ENCODE measurements around the gene AMOT. TPM values are rescaled to one million over a fixed set of nuclear protein-coding genes. Genes with fewer than 3 reads are reported as not detected.

AMOT gene
- total RNA-seq (2021; ENCODE audit: unreplicated experiment) (4.0 TPM), Bru-seq, nascent RNA (percentile 36 among the genes with signal in this experiment), BruChase-seq, experiment 1, labeled RNA remaining after a 2-hour chase (percentile 36 among the genes with signal in this experiment), BruChase-seq, experiment 2, labeled RNA remaining after a 6-hour chase (percentile 46 among the genes with signal in this experiment)
- 3.9 TPM for polyA plus RNA-seq (2012; ENCODE audit: insufficient read length)
- long read RNA-seq: 0 reads

GRCh38 chrX:112840382-112841113, at the start of gene AMOT:
Gene AMOT, minus strand, starts transcription at chrX:112840831. Its CDS starts 17,705 bp downstream, at chrX:112823126.
- peak within 1 kb of the TSS; percentile 65 to 91 for H3K4me3 ChIP-seq (ENCODE audit: low read depth in 2 of 2, low read length in 2 of 2)
- H3K4me1 ChIP-seq (ENCODE audit: control insufficient read depth, insufficient read depth, low read length): 0 out of 2 replicates have a peak, but pooled peaks cover 2% of the 10 kb centered on the region
- in situ Hi-C loops (cut with HindIII; ENCODE audit: low pct_unique_long_range_greater_than_20kb, low sequenced_read_pairs) (no loop called here), intact Hi-C loops (cut with micrococcal nuclease; ENCODE audit: unreplicated experiment) (no loop called here)
- CTCF ChIA-PET: interaction anchor here (0.8 kb wide), 1 partner anchor 11 kb away, joined by 4 read pairs; no protein-coding TSS in a partner anchor
- POLR2A ChIA-PET: no interaction called here
- DNase-seq (ENCODE audit: low read depth, low spot score): no peak
- BruUV-seq (replicated peaks): no TSS peak
- no peaks in the 10 kb centered on the region for H3K27me3 ChIP-seq (ENCODE audit: control insufficient read depth, insufficient read depth, low read length)
- no peaks in the 10 kb centered on the region for H3K36me3 ChIP-seq (ENCODE audit: control insufficient read depth, insufficient read depth, low read length)
- ATAC-seq: peak; percentile 92
- H3K27ac ChIP-seq (ENCODE audit: low read length): peak within 1 kb of the TSS; percentile 17; the same call in 1 of the 2 replicates
- no peaks in the 10 kb centered on the region for H3K9me3 ChIP-seq (ENCODE audit: control insufficient read depth, insufficient read depth, low read depth, low read length)
- TF ChIP-seq, protein P1, sequence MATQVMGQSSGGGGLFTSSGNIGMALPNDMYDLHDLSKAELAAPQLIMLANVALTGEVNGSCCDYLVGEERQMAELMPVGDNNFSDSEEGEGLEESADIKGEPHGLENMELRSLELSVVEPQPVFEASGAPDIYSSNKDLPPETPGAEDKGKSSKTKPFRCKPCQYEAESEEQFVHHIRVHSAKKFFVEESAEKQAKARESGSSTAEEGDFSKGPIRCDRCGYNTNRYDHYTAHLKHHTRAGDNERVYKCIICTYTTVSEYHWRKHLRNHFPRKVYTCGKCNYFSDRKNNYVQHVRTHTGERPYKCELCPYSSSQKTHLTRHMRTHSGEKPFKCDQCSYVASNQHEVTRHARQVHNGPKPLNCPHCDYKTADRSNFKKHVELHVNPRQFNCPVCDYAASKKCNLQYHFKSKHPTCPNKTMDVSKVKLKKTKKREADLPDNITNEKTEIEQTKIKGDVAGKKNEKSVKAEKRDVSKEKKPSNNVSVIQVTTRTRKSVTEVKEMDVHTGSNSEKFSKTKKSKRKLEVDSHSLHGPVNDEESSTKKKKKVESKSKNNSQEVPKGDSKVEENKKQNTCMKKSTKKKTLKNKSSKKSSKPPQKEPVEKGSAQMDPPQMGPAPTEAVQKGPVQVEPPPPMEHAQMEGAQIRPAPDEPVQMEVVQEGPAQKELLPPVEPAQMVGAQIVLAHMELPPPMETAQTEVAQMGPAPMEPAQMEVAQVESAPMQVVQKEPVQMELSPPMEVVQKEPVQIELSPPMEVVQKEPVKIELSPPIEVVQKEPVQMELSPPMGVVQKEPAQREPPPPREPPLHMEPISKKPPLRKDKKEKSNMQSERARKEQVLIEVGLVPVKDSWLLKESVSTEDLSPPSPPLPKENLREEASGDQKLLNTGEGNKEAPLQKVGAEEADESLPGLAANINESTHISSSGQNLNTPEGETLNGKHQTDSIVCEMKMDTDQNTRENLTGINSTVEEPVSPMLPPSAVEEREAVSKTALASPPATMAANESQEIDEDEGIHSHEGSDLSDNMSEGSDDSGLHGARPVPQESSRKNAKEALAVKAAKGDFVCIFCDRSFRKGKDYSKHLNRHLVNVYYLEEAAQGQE (IDR thresholded peaks at IDR 0.05; ENCODE audit: insufficient read depth in 1 of 2, low read depth in 2 of 2, low read length in 1 of 2): no peak
- TF ChIP-seq TCF7L2 (IDR thresholded peaks at IDR 0.05; ENCODE audit: low read depth, low read length) (no peak), SIN3A (IDR thresholded peaks at IDR 0.05; ENCODE audit: borderline replicate concordance, insufficient read depth, low read depth, low read length) (no peak), POLR2AphosphoS5 (IDR thresholded peaks at IDR 0.05; ENCODE audit: low read depth, low read length) (no peak)
- TF ChIP-seq, protein P2, sequence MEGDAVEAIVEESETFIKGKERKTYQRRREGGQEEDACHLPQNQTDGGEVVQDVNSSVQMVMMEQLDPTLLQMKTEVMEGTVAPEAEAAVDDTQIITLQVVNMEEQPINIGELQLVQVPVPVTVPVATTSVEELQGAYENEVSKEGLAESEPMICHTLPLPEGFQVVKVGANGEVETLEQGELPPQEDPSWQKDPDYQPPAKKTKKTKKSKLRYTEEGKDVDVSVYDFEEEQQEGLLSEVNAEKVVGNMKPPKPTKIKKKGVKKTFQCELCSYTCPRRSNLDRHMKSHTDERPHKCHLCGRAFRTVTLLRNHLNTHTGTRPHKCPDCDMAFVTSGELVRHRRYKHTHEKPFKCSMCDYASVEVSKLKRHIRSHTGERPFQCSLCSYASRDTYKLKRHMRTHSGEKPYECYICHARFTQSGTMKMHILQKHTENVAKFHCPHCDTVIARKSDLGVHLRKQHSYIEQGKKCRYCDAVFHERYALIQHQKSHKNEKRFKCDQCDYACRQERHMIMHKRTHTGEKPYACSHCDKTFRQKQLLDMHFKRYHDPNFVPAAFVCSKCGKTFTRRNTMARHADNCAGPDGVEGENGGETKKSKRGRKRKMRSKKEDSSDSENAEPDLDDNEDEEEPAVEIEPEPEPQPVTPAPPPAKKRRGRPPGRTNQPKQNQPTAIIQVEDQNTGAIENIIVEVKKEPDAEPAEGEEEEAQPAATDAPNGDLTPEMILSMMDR (IDR thresholded peaks at IDR 0.05): no peak

DNA sequence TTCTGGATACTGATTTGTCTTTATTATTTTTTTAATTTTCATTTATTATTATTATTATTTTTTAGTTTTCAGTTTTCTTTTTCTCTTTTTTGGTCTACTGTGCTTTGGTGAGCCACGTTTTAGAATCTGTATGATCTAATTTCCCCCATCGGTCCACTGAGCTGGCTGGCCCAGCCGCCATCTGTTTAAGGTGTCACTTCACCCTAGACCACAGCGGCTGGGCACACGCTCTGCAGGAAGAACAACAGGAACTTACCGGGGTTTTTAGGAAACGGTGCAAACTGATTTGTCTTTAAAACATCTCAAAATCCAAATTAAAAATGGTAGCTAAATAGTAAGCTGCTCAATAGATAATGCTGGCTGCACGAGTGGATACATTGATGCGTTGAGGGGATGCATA, 48.8 kb upstream of the AMOT start:
- no TSS peak for BruUV-seq (replicated peaks)
- no peak for DNase-seq (ENCODE audit: low read depth, low spot score)
- Histone ChIP-seq H3K4me3 (ENCODE audit: low read depth in 2 of 2, low read length in 2 of 2) (no peak overlapping the region), H3K9me3 (ENCODE audit: control insufficient read depth, insufficient read depth, low read depth, low read length) (no peaks in the 10 kb centered on the region), H3K27ac (ENCODE audit: low read length) (no peak overlapping the region), H3K4me1 (ENCODE audit: control insufficient read depth, insufficient read depth, low read length) (no peaks in the 10 kb centered on the region), H3K36me3 (ENCODE audit: control insufficient read depth, insufficient read depth, low read length) (no peaks in the 10 kb centered on the region), H3K27me3 (ENCODE audit: control insufficient read depth, insufficient read depth, low read length) (no peaks in the 10 kb centered on the region)
- POLR2A ChIA-PET: no interaction called here
- TF ChIP-seq, protein P2 (IDR thresholded peaks at IDR 0.05): no peak
- no peak for TF ChIP-seq SIN3A (IDR thresholded peaks at IDR 0.05; ENCODE audit: borderline replicate concordance, insufficient read depth, low read depth, low read length)
- no peak for TF ChIP-seq TCF7L2 (IDR thresholded peaks at IDR 0.05; ENCODE audit: low read depth, low read length)
- TF ChIP-seq, protein P1 (IDR thresholded peaks at IDR 0.05; ENCODE audit: insufficient read depth in 1 of 2, low read depth in 2 of 2, low read length in 1 of 2): no peak
- TF ChIP-seq POLR2AphosphoS5 (IDR thresholded peaks at IDR 0.05; ENCODE audit: low read depth, low read length): no peak
- in situ Hi-C loops (cut with HindIII; ENCODE audit: low pct_unique_long_range_greater_than_20kb, low sequenced_read_pairs): no loop called here
- ATAC-seq: no peak
- CTCF ChIA-PET: no interaction called here
- intact Hi-C loops (cut with micrococcal nuclease; ENCODE audit: unreplicated experiment): no loop called here

Measured in Panc1 (cell line).